Measurements from ENCODE around the gene TFCP2. TPM values are rescaled to one million over a fixed set of nuclear protein-coding genes. Genes with fewer than 3 reads are reported as not detected.

Gene TFCP2
- total RNA-seq, 2 donors from 2014 or later: 8.6 to 9.6 TPM

GRCh38 chr12:51076236-51076930, 96.6 kb downstream of the TFCP2 start:
- H3K36me3 ChIP-seq: peaks cover 25% of the 10 kb centered on the region
- H3K9me3 ChIP-seq: no peaks in the 10 kb centered on the region
- no peak overlapping the region for H3K27ac ChIP-seq
- DNase-seq (ENCODE audit: low spot score): no peak
- no peak for TF ChIP-seq CTCF (IDR thresholded peaks at IDR 0.05)
- H3K27me3 ChIP-seq: no peaks in the 10 kb centered on the region
- H3K4me1 ChIP-seq: peaks cover 0 to 41% of the 10 kb centered on the region in 2 donors
- no peak overlapping the region for H3K4me3 ChIP-seq

- H3K36me3 ChIP-seq: peaks cover 34% of the 10 kb centered on the region
- H3K9me3 ChIP-seq: no peaks in the 10 kb centered on the region
- H3K4me1 ChIP-seq: peaks cover 0 to 36% of the 10 kb centered on the region in 2 donors
- no peak for TF ChIP-seq CTCF (IDR thresholded peaks at IDR 0.05)
- no peak for DNase-seq (ENCODE audit: low spot score)
- no peaks in the 10 kb centered on the region for H3K27me3 ChIP-seq
- no peak overlapping the region for H3K27ac ChIP-seq
- H3K4me3 ChIP-seq: no peak overlapping the region
These were observed 97.5 kb downstream of the TFCP2 start for GRCh38 chr12:51075390-51075789.

GRCh38 chr12:51071663-51072062, 101.3 kb downstream of the TFCP2 start:
- DNase-seq (ENCODE audit: low spot score): no peak
- Histone ChIP-seq H3K27me3 (no peaks in the 10 kb centered on the region), H3K27ac (no peak overlapping the region), H3K4me3 (no peak overlapping the region), H3K36me3 (peaks cover 62% of the 10 kb centered on the region), H3K4me1 (peaks cover 0 to 17% of the 10 kb centered on the region in 2 donors), H3K9me3 (no peaks in the 10 kb centered on the region)
- TF ChIP-seq CTCF (IDR thresholded peaks at IDR 0.05): no peak

GRCh38 chr12:51070004-51070403, 102.9 kb downstream of the TFCP2 start:
- H3K4me3 ChIP-seq: no peak overlapping the region
- no peak overlapping the region for H3K27ac ChIP-seq
- DNase-seq (ENCODE audit: low spot score): no peak
- no peaks in the 10 kb centered on the region for H3K9me3 ChIP-seq
- H3K4me1 ChIP-seq: peaks cover 0 to under 1% of the 10 kb centered on the region in 2 donors
- TF ChIP-seq CTCF (IDR thresholded peaks at IDR 0.05): no peak
- peaks cover 79% of the 10 kb centered on the region for H3K36me3 ChIP-seq
- no peaks in the 10 kb centered on the region for H3K27me3 ChIP-seq

- H3K9me3 ChIP-seq: no peaks in the 10 kb centered on the region
- DNase-seq (ENCODE audit: low spot score): no peak
- H3K4me1 ChIP-seq: no peaks in the 10 kb centered on the region
- no peak for TF ChIP-seq CTCF (IDR thresholded peaks at IDR 0.05)
- no peak overlapping the region for H3K4me3 ChIP-seq
- no peaks in the 10 kb centered on the region for H3K27me3 ChIP-seq
- peaks cover 88% of the 10 kb centered on the region for H3K36me3 ChIP-seq
- H3K27ac ChIP-seq: no peak overlapping the region
These were observed 105.2 kb downstream of the TFCP2 start for GRCh38 chr12:51067771-51068170.

GRCh38 chr12:51067229-51067628, 105.7 kb downstream of the TFCP2 start:
- no peak overlapping the region for H3K4me3 ChIP-seq
- H3K9me3 ChIP-seq: no peaks in the 10 kb centered on the region
- H3K36me3 ChIP-seq: peaks cover 89% of the 10 kb centered on the region
- no peaks in the 10 kb centered on the region for H3K27me3 ChIP-seq
- H3K27ac ChIP-seq: no peak overlapping the region
- TF ChIP-seq CTCF (IDR thresholded peaks at IDR 0.05): no peak
- H3K4me1 ChIP-seq: no peaks in the 10 kb centered on the region
- no peak for DNase-seq (ENCODE audit: low spot score)
